Hypothalamus (tissue), 51 donors: ENCODE results near the gene MBD3L2B.

Experiments
- DNase-seq, 51 donors: peaks; one replicate each; lab custom pipeline; 2025; lab: John Stamatoyannopoulos, UW

MBD3L2B gene

DNA sequence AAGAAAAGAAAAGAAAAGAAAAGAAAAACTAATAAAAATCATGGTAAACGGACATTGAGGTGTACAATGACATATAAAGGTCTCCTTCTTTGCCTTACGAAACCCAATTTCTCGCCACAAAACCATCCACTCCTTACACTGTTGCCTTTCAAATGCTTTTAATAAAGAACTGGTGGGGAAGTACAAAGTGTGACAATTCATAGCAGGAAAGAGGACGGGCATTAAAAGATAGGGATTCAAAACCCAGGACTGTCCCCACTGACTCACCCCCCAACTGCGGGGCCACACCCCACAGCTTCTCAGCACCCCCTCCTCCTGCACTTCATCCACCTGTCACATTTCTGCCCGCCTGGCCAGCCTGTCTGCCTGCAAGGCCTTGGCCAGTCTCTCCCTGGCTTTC is 2.4 kb downstream of the MBD3L2B start:
- no peak for DNase-seq

DNA sequence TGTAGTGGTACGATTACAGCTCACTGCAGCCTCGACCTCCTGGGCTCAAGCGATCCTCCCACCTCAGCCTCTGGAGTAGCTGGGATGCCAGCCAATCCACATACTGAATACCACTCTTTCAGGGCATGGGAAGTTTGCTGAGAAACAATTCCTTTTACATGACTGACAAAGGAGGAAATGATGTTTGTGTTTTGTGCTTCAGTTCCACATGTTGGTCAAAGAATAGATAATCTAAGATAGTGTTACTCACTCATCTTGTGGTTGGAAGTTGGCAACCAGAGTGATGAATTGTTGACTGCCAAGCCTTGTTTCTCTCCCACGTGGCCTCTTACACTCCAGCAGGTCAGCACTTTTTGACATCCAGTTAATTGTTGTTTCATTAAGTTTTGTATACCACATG is 7.6 kb downstream of the MBD3L2B start:
- no peak for DNase-seq

DNA sequence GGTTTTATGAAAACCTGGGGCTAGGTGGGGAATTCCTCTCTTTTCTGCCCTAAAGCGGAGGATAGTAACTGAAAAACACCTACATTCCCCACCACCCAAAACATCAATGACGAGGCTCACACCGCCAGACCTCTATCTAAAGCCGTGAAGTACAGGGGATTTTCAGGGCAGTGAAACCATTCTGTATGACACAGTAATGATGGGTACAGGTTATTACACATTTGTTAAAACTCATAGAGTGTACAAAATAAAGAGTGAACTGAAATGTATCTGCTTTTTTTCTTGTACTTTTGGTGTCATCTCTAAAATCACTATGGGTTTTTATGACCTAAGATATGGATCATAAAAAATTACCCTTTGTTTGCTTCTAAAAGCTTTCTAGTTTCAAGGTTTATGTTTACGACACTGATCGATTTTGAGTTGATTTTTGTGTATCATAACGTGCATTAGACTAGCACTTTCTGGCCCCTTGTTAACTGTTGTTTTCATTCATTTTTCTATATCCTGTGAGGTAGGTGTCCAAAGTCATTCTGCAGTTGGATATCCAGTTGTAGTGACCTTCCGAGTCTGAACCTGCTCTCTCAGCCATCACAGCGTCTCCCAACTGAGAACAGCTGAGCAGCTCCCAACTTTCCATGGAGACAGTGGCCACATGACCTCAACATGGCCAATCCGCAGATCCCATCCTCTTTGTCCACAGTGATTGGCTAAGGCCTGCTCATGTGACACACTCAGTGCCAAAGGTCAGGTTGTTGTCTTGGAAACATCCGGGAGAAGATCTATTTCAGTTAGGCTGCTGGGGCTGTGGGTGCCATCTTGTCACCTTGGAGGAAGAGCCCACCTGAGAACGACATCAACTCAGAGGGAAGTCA is 10.3 kb downstream of the MBD3L2B start:
- DNase-seq, result no peak

DNA sequence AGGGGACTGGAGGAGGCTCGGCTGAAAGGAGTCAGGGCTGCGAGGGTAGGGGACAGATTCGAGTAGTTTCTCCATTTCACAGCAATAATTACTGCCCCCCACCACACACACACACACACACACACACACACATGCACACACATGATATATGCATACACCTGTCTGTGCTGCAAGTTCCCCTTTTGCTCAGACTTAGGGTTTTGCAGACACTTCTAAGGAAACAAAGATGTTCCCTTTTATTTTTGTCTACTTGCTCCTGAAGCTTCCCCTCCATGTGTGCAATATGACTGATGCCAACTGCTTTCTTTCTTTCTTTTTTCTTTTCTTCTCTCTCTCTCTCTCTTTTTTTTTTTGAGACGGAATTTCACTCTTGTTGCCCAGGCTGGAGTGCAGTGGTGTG is 13.4 kb downstream of the MBD3L2B start:
- DNase-seq, result no peak

DNA sequence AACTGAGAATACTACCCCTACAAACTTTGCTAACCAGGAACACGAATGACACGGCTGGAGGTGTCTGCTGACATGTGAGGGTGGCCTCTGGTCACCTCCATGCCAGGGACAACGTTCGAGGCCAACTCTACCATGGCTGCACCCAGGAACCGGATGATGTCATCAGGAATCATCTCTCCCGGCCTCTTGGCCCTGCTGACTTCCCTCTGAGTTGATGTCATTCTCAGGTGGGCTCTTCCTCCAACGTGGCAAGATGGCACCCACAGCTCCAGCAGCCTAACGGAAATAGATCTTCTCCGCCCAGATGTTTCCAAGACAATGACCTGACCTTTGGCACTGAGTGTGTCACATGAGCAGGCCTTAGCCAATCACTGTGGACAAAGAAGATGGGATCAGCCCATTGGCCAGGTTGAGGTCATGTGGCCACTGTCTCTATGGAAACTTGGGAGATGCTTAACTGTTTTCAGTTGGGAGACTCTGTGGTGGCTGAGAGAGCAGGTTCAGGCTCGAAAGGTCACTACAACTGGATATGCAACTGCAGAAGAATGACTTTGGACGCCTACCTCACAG is 15.0 kb downstream of the MBD3L2B start:
- no peak for DNase-seq

DNA sequence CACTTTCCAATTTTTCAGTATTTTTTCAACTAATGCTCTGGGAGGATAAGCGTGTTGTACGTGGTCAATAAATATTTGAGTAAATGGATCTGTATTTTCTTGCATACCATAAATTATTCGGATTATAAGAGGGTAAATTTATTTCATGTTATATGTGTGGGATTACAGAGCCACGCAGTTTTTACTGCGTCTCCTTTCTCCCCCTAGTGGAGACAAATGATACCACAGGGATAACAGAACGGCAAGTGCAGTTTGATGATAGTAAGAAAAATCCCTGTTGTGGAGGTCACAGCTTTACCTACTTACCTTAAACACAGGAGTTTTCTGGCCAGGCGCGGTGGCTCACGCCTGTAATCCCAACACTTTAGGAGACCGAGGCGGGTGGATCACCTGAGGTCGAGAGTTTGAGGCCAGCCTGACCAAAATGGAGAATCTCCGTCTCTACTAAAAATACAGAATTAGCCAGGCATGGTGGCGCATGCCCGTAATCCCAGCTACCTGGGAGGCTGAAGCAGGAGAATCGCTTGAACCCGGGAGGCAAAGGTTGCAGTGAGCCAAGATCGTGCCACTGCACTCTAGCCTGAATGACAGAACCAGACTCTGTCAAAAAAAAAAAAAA is 16.8 kb downstream of the MBD3L2B start:
- peak in 1 of 51 donors; percentile 3 for DNase-seq

DNA sequence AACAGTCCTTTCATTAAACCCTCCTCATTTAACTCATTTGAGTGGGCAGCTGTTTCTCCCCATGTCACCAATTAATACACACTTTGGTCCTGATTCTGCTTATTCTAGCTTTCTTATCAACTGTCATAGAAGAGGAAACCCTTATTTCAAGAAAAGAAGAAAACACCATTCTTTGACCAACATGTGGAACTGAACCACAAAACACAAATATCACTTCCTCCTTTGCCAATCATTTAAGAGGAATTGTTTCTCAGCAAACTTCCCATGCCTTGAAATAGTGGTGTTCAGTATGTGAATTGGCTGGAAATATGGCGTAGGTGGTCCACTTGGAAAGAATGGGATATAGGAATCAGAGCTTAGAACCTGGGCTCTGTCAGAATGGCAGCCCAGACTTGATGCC is 20.4 kb downstream of the MBD3L2B start:
- no peak for DNase-seq

DNA sequence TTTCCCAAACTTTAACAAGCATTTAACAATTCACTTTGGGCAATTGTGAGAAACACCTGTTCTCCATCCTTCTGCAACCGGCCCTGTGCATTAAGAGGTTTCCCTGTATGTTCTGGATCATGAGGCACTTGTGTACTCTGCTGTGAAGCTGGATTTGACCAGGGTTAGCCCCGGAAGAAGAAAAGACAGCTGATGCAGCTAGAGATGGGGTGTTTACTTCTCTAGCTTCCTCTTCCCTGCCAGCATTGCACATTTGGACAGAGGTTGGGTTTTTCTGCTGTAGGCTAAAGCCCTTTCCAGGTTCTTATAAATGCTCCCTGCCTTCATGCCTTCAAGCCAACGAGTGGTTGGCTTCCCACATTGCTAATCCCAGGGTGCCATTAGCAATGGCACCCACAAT is 20.9 kb downstream of the MBD3L2B start:
- no peak for DNase-seq

DNA sequence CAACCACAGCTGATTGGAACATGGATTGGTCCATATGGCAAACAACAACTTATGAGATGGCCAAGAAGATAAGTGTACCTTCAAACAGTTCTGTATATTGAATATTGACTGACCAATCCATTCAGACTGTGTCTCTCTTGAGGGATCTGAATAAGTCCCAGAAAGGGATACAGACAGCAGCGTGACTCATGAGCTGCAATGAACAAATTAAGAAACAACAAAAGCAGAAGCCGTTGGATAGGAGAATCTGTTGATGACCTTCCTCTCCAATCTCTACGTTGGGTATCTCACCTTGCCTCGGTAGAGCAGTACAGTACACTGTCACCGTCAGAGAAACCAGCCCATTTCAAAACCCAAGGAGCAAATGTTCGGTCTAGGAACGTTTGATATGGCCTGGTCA is 21.3 kb downstream of the MBD3L2B start:
- DNase-seq, result no peak

DNA sequence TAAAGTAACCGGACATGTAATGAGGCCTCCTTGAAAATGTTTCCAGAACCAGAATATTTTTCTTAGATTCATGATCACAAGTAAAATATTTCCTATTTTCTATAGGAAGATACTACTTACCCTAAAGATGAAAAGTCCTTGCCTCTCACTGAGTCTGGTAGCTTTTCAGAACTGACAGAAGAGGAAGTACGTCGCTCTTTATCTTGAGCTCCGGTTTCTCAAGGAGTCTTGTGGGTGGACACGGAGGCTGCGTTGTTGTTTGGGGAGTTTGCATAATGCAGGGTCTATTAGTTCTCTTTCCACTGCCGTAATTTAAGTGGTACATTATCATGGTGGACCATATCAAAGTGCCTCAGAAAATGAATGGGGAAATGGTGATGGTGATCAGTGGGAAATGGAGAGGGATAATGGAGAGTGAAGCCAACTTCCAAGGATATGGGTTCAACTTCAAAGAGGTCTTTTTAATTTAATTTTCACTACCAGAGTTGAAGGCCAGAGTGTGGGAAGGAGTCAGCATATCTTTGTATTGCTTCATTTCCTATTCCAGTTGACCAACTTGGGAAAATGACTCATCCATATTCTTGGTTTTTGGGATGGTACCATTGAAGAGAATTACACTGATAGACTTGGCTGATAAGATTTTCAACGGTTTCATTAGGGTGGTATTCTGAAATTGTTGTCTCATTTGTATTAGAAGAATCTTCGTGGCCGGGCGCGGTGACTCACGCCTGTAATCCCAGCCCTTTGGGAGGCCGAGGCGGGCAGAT is 23.4 kb downstream of the MBD3L2B start:
- no peak for DNase-seq

DNA sequence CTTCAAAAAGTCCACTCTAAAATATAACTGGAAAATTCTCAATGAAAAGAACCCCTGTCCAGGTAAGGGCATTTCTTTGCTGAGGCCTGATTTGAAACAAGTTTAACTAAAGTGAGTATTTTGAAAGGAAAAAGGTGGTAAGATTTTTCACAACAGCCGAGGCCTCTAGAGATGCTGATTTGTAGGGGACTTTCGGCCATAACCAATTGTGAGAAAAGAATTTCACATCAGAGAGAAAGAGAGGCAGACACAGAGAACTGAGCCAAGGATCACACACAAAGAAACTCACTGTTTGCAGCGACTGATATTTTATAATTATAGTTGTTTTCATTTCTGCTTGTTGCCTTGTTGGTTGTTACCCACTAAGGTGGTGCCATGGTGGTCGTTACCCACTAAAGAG is 24.4 kb downstream of the MBD3L2B start:
- no peak for DNase-seq

DNA sequence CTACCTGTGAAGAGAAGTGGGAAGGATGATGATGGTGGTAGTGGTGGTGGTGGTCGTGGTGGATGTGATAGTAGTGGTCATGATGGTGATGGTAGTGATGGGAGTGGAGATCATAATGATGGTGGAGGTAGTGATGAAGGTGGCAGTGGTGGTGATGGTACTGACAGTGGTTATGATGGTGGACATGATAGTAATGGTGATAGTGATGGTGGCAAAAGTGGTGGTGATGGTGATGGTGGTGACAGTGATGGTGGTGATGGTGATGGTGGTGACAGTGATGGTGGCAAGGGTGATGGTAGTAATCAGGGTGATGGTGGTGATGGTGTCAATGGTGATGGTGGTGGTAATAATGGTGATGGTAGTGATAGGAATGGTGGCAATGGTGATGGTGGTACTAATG is 26.2 kb downstream of the MBD3L2B start:
- no peak for DNase-seq

DNA sequence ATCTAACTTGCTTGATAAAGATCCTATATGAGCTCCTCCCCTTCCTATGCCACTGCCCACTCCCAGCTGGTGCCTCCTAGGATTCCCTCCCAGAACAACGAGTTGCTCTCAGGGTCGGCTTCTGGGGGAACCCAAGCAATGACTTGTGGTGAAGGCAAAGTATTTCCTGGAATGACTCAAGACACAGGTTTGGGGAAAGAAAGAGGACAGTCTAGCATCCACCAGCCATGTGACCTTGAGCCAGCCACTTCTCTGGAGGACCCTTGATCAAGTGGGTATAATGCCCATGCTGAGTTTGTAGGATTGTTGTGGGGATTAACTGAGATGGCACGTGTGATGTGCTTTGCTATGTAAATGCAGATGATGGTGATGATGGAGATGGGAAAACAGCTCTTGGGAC is 33.0 kb downstream of the MBD3L2B start:
- DNase-seq, result no peak

DNA sequence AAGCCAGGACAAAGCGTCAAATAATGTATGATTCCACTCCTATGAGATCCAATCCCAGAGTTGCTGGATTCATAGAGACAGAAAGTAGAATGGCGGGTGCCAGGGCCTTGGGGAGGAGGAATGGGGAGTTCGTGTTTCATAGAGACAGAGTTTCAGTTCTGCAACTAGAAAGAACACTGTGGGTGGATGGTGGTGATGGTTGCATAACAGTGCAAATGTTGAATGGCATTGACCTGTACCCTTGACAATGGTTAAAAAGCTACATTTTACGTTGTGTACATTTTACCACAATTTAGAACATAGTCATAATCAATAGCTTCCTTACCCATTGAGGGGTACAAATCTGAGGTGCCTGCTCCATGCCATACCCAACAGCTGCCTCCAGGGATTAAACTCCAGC is 33.4 kb downstream of the MBD3L2B start:
- DNase-seq, result no peak

DNA sequence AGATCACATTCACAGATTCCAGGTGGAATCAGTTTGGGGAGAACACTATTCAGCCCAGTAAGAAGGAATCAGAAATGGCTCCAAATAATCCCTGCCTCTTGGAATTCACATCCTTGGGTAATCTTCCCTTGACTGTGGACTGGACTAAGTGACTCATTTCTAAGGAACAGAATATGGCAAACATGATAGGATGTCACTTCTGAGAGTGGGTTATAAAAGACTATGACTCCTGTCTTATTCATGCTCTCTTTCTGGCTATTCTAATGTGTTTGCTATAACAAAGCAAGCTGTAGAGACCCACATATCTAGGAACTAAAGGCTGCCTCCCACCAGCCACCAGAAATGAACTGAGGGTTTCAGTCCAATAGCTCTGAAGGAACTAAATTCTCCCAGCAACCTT is 37.8 kb downstream of the MBD3L2B start:
- DNase-seq, result no peak

DNA sequence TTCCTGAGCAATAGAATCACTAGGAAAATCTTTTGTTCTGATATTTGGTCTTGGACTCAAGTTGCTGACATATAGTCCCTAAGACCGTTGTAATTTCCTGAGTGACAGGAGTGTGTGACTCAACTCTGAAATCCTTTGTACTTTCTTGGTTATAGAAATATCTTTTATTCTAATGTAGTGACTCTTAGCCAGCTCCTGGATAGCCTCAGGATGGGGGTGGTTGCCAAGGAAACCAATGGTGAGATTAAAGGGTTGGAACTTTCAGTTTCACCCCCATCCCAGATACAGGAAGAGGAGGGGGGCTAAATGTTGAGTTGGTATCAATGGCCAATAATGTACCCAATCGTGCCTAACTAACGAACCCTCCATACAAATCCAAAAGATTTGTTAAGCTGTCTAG is 41.8 kb downstream of the MBD3L2B start:
- no peak for DNase-seq

DNA sequence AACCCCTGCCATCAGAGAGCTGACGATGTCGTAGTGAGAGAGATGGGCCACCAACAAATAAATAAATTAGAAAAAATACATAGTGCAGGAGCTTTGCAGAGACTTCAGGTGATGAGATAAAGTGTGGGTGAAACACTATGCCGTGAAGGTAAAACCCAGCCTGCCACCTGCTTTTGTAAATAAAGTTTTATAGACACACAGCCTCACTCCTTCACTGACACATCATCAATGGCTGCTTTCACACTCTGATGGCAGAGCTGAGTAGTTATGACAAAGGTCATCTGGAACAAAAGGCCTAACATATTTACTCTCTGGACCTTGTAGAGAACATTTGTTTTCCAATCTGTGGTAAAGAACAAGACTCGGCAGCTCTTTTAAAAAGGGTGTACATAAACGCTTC is 45.0 kb downstream of the MBD3L2B start:
- no peak for DNase-seq

DNA sequence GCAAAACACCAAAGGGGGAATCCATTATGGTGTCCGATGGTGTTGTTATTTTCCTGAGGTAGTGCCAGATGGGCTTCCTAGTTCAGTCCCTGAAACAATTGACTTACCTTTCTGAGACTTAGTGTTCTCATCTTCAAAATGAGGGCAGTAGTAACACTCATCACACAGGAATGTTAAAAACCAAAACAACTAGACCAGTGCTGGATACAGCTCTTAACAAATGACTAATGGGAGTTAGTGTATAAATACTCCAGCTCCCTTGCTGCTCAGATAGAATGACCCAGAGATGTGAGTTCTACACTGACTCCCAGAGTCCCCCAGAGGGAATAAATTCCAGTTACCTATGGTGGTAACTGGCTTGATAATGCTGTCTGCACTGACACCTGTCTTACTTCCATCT is 49.9 kb downstream of the MBD3L2B start:
- no peak for DNase-seq

DNA sequence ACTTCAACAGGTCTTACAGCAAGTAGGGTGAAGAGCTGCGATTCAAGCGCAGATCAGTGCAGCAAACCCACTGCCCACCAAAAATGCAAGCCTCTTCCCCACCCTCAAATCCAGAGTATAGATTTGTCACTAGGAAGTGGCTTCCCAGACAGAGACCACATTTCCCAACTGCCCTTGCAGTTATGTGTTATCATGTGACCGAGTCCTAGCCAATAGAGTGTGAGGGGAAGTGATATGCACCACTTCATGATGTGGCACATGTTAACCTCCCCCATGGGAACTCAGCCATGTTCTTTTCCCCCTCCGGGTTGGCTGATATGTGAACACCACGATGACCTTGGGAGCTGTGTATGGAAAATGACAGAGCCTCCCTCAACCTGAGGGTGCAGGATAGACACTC is 50.8 kb downstream of the MBD3L2B start:
- no peak for DNase-seq

DNA sequence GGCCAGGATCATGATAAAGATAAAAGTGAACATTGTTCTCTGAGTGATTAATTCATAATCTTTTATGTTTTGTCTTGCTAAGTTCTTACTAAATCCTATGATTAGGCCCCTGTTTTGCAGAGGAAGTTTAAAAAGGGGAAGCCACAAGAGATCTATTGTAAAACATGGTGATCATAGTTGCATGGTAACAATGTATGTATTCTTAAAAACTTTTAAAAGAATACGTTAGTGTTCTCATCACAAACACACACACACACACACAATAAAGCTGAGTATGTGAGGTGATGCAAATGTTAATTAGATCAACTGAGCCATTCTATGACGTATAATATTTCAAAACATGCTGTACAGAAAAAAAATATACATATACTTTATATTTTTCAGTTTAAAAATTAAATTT is 51.2 kb downstream of the MBD3L2B start:
- DNase-seq, result no peak

DNA sequence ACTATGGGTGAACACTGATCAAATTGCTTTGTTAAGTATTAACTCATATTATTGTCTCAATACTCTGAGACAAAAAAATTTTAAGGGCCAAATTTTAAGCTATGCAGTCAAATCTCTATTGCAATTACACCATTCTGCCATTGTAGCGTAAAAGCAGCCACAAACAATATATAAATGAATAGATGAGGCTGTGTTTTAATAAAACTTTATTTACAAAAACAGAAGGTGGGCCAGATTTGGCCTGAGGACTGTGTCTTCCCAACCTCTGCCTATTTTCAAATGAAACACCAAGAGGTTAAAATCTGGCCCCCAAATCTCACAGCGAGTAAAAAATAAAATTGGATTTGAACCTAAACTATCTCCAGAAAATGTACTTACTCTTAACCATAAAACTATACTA is 51.7 kb downstream of the MBD3L2B start:
- DNase-seq, result no peak
